ENCODE measurements around the gene SLC5A12.
"Not testable (repeated sequence)": the region's sequence is repeated elsewhere in the genome, so short reads cannot be mapped to it uniquely, and the experiment has no call there.

The SLC5A12 gene

DNA sequence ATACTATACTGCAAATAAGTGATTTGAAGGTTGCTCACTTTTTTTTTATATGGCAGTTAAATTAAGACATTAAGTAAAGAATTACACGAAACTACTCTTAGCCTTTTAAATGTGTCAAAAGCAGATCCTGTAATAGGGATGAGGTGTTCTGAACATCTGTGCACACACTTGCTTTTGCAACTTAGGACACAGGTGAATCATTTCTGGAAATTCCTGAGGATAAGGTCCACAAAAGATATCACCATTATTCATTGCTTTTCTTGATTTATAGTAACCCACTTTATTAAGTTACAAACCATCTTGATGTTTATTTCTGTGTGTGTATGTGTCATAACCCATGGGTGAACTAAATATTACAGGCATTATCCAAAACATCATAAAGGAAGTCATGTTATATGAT lies 55.9 kb downstream of the SLC5A12 start:
- H3K4me3 ChIP-seq (ENCODE audit: low read depth, low read length): no peak overlapping the region
- TF ChIP-seq, protein P1, sequence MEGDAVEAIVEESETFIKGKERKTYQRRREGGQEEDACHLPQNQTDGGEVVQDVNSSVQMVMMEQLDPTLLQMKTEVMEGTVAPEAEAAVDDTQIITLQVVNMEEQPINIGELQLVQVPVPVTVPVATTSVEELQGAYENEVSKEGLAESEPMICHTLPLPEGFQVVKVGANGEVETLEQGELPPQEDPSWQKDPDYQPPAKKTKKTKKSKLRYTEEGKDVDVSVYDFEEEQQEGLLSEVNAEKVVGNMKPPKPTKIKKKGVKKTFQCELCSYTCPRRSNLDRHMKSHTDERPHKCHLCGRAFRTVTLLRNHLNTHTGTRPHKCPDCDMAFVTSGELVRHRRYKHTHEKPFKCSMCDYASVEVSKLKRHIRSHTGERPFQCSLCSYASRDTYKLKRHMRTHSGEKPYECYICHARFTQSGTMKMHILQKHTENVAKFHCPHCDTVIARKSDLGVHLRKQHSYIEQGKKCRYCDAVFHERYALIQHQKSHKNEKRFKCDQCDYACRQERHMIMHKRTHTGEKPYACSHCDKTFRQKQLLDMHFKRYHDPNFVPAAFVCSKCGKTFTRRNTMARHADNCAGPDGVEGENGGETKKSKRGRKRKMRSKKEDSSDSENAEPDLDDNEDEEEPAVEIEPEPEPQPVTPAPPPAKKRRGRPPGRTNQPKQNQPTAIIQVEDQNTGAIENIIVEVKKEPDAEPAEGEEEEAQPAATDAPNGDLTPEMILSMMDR (IDR thresholded peaks at IDR 0.05; ENCODE audit: insufficient read depth, low read depth, low read length, missing control alignments): no peak
- no peak for DNase-seq (ENCODE audit: low read depth)

DNA sequence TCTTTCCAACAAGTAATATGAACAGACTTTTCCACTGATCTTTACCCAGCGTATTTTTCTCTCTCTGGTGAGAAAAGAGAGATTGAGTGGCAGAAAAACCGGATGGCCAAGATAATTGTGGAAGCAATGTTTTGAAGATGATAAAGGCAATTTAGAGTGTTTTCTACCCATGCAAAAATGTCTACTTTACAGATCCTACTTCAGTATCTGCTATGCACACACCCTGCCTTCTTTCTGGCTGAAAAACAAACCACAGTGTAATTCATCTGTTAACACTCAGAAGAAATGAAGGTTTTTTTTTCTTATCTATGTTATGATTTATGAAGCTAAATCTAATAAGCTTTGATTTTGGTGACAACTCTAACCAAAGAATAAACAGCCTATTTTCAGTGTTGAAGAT lies 56.8 kb downstream of the SLC5A12 start:
- H3K4me3 ChIP-seq (ENCODE audit: low read depth, low read length): no peak overlapping the region
- no peak for DNase-seq (ENCODE audit: low read depth)
- TF ChIP-seq, protein P1 (IDR thresholded peaks at IDR 0.05; ENCODE audit: insufficient read depth, low read depth, low read length, missing control alignments): no peak

DNA sequence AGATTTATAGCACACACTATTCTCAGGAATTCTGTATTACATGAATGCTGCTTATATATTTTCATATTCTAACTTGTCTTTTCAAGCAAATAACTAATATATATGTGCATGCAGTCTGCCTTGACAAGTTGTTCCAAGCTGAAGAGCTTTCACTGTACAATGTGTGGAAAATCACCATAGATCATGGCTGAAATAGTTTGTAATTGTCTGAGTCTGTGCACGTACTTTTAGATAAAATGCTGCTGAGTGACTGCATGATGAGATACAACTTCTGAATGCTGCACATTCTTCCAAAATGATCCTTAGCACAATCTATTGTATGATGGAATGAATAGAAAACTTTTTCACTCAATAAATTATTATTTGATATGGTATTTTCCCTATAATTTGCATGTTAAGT lies 58.9 kb downstream of the SLC5A12 start:
- TF ChIP-seq, protein P1 (IDR thresholded peaks at IDR 0.05; ENCODE audit: insufficient read depth, low read depth, low read length, missing control alignments): no peak
- DNase-seq (ENCODE audit: low read depth): no peak
- no peak overlapping the region for H3K4me3 ChIP-seq (ENCODE audit: low read depth, low read length)

DNA sequence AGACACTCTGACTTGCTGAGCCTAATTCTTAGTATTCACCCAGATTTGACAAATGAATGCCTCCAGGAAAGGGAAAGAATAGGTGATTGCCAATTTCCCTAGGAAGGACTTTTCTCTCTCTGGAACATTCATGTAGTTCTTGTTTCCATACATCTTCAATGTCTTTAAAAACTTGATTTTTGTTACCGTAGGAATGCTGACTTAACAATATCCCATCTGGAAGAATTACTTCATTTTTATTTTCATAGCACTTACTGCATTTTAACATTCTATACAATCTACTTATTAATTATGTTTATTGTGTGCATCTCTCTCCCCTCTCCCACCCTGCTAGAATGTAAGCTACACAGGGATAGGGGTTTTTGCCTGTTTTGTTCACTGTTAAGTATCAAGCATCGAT lies 66.6 kb downstream of the SLC5A12 start:
- TF ChIP-seq, protein P1 (IDR thresholded peaks at IDR 0.05; ENCODE audit: insufficient read depth, low read depth, low read length, missing control alignments): no peak
- no peak overlapping the region for H3K4me3 ChIP-seq (ENCODE audit: low read depth, low read length)
- no peak for DNase-seq (ENCODE audit: low read depth)

DNA sequence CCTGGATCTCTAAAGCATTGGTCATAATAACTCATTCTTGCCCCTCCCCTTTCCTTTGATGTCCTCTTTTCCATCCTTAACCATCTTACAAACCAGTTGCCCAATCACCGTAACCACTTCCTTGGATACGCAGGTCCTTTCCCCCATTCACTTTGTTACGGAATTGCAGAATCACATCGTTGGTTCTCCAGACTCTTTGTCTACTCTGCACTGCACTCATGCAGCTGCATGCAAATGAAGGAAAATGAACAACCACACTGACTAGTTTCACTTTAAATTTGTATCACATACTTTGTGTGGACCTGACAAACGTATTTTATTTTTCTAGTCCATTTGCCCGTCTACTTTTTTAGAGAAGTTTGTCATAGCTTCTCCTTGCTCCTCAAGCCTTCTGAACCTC lies 69.9 kb downstream of the SLC5A12 start:
- peak; percentile 14 for DNase-seq (ENCODE audit: low read depth)
- H3K4me3 ChIP-seq (ENCODE audit: low read depth, low read length): no peak overlapping the region
- TF ChIP-seq, protein P1 (IDR thresholded peaks at IDR 0.05; ENCODE audit: insufficient read depth, low read depth, low read length, missing control alignments): no peak

DNA sequence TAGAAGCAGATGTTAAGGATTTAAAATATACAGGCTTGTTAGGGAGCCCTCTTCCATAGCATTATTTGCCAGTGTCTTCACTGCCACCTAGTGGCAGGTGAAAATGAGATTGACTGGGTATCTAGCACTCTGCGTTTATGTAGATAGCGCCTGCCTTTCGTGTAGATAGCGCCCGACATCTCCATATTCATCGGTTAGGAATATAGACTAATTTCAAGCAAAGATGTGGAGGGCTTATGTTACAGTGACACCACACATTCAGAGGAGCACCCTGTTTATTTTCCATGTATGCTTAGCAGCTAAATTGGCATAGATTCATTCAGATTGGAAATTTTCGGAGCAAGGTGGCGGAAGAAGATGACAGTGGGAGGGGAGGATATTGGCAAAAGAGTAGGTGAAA lies 72.0 kb downstream of the SLC5A12 start:
- TF ChIP-seq, protein P1 (IDR thresholded peaks at IDR 0.05; ENCODE audit: insufficient read depth, low read depth, low read length, missing control alignments): peak; percentile 60
- peak; percentile 74 for DNase-seq (ENCODE audit: low read depth)
- H3K4me3 ChIP-seq (ENCODE audit: low read depth, low read length): no peak overlapping the region

DNA sequence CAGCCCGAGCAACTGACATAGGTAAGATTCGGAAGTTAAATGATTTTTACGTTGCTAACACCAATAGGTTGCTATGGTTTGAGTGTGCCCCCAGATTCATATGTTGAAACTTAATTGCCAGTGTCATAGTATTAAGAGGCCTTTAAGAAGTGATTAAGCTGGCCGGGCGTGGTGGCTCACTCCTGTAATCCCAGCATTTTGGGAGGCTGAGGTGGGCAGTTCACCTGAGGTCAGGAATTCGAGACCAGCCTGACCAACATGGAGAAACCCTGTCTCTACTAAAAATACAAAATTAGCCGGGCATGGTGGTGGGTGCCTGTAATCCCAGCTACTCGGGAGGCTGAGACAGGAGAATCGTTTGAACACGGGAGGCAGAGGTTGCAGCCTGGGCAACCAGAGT lies 78.5 kb downstream of the SLC5A12 start:
- not testable (repeated sequence) for DNase-seq (ENCODE audit: low read depth); H3K4me3 ChIP-seq (ENCODE audit: low read depth, low read length)
